Measurements from ENCODE around the gene LHX4.

Gene LHX4

GRCh38 chr1:180265201-180265600, 35.1 kb downstream of the LHX4 start:
- no peaks in the 10 kb centered on the region for H3K9me3 ChIP-seq (ENCODE audit: control insufficient read depth, low read length)
- H3K27me3 ChIP-seq (ENCODE audit: control insufficient read depth, insufficient read depth, low read length, poor library complexity, severe bottlenecking): no peaks in the 10 kb centered on the region
- peaks cover 35% of the 10 kb centered on the region for H3K4me1 ChIP-seq (ENCODE audit: control insufficient read depth, insufficient read depth, low read length)
- H3K36me3 ChIP-seq (ENCODE audit: control insufficient read depth, insufficient read depth, low read length): no peaks in the 10 kb centered on the region
- H3K4me3 ChIP-seq (ENCODE audit: insufficient read depth, low read depth, low read length): no peak overlapping the region
- H3K27ac ChIP-seq (ENCODE audit: insufficient read depth, low read depth, low read length, poor library complexity, severe bottlenecking): no peak overlapping the region
- 88 to 91% methylated on average over 8 to 9 of the region's 9 CpGs for WGBS, 2 experiments

DNA sequence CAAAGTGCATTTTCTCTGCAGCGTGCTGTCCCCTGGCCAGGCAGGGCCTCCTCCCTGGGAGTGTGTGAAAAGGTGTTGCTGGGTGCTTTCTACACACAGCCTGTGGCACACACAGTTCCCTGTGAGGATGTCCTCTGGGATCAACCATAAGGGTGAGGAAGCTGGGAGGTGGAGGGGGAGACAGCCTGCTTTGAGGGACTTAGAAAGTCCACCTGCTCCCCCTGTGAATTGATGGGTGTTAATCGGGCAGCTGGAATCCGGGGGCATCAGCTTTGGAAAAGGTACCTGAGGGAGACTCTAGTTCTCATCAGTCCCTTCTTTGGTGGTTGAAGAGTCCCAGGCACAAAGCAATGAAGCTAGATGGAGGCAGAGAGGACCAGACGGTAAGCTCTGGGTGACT, 35.8 kb downstream of the LHX4 start:
- no peaks in the 10 kb centered on the region for H3K36me3 ChIP-seq (ENCODE audit: control insufficient read depth, insufficient read depth, low read length)
- H3K4me1 ChIP-seq (ENCODE audit: control insufficient read depth, insufficient read depth, low read length): peaks cover 38% of the 10 kb centered on the region
- WGBS, 2 experiments: 93 to 95% methylated on average over 4 of the region's 4 CpGs

DNA sequence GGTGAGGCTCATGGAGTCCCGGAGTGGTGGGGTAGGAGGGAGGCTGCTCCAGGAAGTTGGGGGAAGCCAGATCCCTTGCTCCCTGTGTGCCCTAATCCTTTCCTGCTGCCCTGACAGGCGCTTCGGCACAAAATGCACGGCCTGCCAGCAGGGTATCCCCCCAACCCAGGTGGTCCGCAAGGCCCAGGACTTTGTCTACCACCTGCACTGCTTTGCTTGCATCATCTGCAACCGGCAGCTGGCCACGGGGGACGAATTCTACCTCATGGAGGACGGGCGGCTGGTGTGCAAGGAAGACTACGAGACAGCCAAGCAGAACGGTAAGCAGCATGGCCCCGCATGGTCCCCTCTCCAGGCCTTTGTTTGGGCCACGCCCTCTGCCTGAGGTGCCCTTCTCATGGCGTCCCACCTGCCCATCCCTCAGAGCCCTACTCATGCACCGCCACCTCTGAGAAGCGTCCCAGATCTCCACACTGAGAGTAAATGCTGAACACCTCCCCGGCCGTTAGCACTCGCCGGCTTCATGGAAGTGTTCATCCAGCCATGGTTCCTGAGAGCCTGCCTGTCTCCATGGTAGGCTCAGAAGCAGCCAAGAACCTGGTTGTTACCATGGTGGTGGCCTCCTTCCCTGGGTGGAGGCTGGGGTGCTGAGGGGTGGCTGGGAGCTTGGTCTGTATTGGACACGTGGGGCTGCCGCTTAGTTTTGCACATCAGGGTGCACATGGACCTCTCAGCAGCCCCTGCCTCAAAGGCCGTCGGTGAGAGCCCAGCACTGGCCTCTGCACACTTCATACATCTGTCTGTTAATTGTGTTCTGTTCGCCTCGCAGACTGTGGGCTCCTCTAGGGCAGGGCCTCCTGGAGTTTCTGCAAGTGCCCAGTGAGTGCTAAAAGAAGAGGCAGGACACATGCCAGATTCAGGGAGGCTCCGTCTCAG, 36.5 kb downstream of the LHX4 start:
- WGBS, 2 experiments: 88 to 90% methylated on average over 28 of the region's 28 CpGs
- no peaks in the 10 kb centered on the region for H3K36me3 ChIP-seq (ENCODE audit: control insufficient read depth, insufficient read depth, low read length)
- H3K27me3 ChIP-seq (ENCODE audit: control insufficient read depth, insufficient read depth, low read length, poor library complexity, severe bottlenecking): no peaks in the 10 kb centered on the region
- no peak overlapping the region for H3K4me3 ChIP-seq (ENCODE audit: insufficient read depth, low read depth, low read length)
- no peak overlapping the region for H3K27ac ChIP-seq (ENCODE audit: insufficient read depth, low read depth, low read length, poor library complexity, severe bottlenecking)
- H3K4me1 ChIP-seq (ENCODE audit: control insufficient read depth, insufficient read depth, low read length): peaks cover 43% of the 10 kb centered on the region
- H3K9me3 ChIP-seq (ENCODE audit: control insufficient read depth, low read length): no peaks in the 10 kb centered on the region

More for the DNA sequence above, 35.8 kb downstream of the LHX4 start:
- H3K4me3 ChIP-seq (ENCODE audit: insufficient read depth, low read depth, low read length): no peak overlapping the region
- H3K27ac ChIP-seq (ENCODE audit: insufficient read depth, low read depth, low read length, poor library complexity, severe bottlenecking): no peak overlapping the region
- no peaks in the 10 kb centered on the region for H3K9me3 ChIP-seq (ENCODE audit: control insufficient read depth, low read length)
- H3K27me3 ChIP-seq (ENCODE audit: control insufficient read depth, insufficient read depth, low read length, poor library complexity, severe bottlenecking): no peaks in the 10 kb centered on the region

- peaks cover 49% of the 10 kb centered on the region for H3K4me1 ChIP-seq (ENCODE audit: control insufficient read depth, insufficient read depth, low read length)
These were observed 37.1 kb downstream of the LHX4 start for GRCh38 chr1:180267211-180267561.

DNA sequence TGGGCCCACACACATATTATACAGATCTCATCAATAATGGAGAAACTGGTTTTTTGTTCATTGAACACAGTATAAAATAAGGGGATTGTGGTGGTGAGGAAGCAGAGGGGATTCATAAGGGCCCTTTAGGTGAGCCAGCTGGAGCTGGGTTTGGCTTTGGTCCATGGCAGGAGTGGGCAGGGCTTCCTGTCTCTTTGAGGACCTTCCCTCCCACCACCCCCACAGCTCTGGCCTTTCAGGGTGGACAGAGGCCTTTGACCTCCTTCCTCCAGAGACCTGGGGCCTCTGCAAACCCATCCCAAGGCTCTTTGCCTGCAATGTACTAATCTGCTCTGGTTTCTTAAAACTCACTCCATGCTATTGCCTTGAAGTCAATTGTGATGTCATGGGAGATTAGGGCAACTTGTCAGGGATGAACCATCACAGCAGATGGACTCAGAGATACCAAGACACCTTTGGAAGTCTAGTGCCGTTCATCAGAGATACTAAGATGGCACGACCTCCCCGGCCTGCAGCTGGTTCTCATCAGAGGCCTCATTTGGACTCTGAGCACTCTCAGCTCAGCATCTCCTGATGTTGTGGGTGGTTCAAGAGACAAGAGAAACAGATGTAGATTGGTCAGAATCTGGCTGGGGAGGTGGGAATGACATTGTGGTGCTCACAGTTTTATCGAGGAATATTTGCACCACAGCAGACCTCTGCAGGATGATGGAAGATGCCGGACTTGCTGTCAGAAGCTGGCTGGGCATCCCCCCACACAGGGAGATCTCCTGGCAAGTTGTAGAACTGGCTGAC, 37.9 kb downstream of the LHX4 start:
- WGBS, 2 experiments: 93 to 94% methylated on average over 5 of the region's 5 CpGs
- no peaks in the 10 kb centered on the region for H3K9me3 ChIP-seq (ENCODE audit: control insufficient read depth, low read length)
- H3K4me1 ChIP-seq (ENCODE audit: control insufficient read depth, insufficient read depth, low read length): peaks cover 53% of the 10 kb centered on the region
- no peaks in the 10 kb centered on the region for H3K27me3 ChIP-seq (ENCODE audit: control insufficient read depth, insufficient read depth, low read length, poor library complexity, severe bottlenecking)
- H3K27ac ChIP-seq (ENCODE audit: insufficient read depth, low read depth, low read length, poor library complexity, severe bottlenecking): peak overlapping the region; percentile 40
- H3K36me3 ChIP-seq (ENCODE audit: control insufficient read depth, insufficient read depth, low read length): no peaks in the 10 kb centered on the region
- no peak overlapping the region for H3K4me3 ChIP-seq (ENCODE audit: insufficient read depth, low read depth, low read length)

More at GRCh38 chr1:180267211-180267561, 37.1 kb downstream of the LHX4 start:
- WGBS, 2 experiments: 94% methylated on average over 12 of the region's 12 CpGs
- Histone ChIP-seq H3K4me3 (ENCODE audit: insufficient read depth, low read depth, low read length) (no peak overlapping the region), H3K27me3 (ENCODE audit: control insufficient read depth, insufficient read depth, low read length, poor library complexity, severe bottlenecking) (no peaks in the 10 kb centered on the region), H3K36me3 (ENCODE audit: control insufficient read depth, insufficient read depth, low read length) (no peaks in the 10 kb centered on the region), H3K27ac (ENCODE audit: insufficient read depth, low read depth, low read length, poor library complexity, severe bottlenecking) (no peak overlapping the region), H3K9me3 (ENCODE audit: control insufficient read depth, low read length) (no peaks in the 10 kb centered on the region)

DNA sequence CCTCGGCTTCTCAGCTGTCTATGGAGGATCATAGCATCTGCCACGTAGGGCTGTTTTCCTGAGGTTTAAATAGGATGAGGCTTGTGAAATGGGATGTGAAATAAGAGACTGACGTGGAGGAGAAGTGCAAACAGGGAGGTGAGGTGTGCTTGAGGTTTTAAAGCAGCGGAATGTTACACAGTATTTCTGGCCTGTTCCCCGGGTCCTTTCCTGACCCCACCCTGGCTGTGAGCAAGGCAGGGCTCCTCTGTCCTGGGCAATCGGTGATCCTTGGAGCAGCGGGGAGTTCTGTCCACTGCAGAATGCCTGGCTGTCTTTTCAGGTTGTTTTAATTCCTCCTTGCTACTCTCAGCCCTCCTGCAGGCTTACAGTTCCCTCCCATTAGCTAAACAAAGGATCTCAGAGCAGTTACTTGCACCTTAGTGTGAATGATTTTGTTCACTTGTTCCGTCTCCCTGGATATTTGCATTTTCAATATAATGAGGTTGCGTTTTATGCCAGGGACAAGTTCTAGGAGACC, 38.6 kb downstream of the LHX4 start:
- 32 to 33% methylated on average over 8 to 9 of the region's 9 CpGs for WGBS, 2 experiments
- no peak overlapping the region for H3K4me3 ChIP-seq (ENCODE audit: insufficient read depth, low read depth, low read length)
- peak overlapping the region; percentile 40 for H3K27ac ChIP-seq (ENCODE audit: insufficient read depth, low read depth, low read length, poor library complexity, severe bottlenecking)

GRCh38 chr1:180269645-180270529, 39.8 kb downstream of the LHX4 start:
- no peaks in the 10 kb centered on the region for H3K9me3 ChIP-seq (ENCODE audit: control insufficient read depth, low read length)
- H3K4me3 ChIP-seq (ENCODE audit: insufficient read depth, low read depth, low read length): no peak overlapping the region
- no peaks in the 10 kb centered on the region for H3K27me3 ChIP-seq (ENCODE audit: control insufficient read depth, insufficient read depth, low read length, poor library complexity, severe bottlenecking)
- H3K36me3 ChIP-seq (ENCODE audit: control insufficient read depth, insufficient read depth, low read length): no peaks in the 10 kb centered on the region
- no peak overlapping the region for H3K27ac ChIP-seq (ENCODE audit: insufficient read depth, low read depth, low read length, poor library complexity, severe bottlenecking)
- 63 to 64% methylated on average over 14 of the region's 14 CpGs for WGBS, 2 experiments
- H3K4me1 ChIP-seq (ENCODE audit: control insufficient read depth, insufficient read depth, low read length): peaks cover 47% of the 10 kb centered on the region

More for the DNA sequence above, 38.6 kb downstream of the LHX4 start:
- H3K36me3 ChIP-seq (ENCODE audit: control insufficient read depth, insufficient read depth, low read length): no peaks in the 10 kb centered on the region
- H3K9me3 ChIP-seq (ENCODE audit: control insufficient read depth, low read length): no peaks in the 10 kb centered on the region
- no peaks in the 10 kb centered on the region for H3K27me3 ChIP-seq (ENCODE audit: control insufficient read depth, insufficient read depth, low read length, poor library complexity, severe bottlenecking)
- H3K4me1 ChIP-seq (ENCODE audit: control insufficient read depth, insufficient read depth, low read length): peaks cover 53% of the 10 kb centered on the region

GRCh38 chr1:180270530-180271271, 40.6 kb downstream of the LHX4 start:
- Histone ChIP-seq H3K27ac (ENCODE audit: insufficient read depth, low read depth, low read length, poor library complexity, severe bottlenecking) (no peak overlapping the region), H3K27me3 (ENCODE audit: control insufficient read depth, insufficient read depth, low read length, poor library complexity, severe bottlenecking) (no peaks in the 10 kb centered on the region), H3K36me3 (ENCODE audit: control insufficient read depth, insufficient read depth, low read length) (peaks cover under 1% of the 10 kb centered on the region), H3K4me1 (ENCODE audit: control insufficient read depth, insufficient read depth, low read length) (peaks cover 46% of the 10 kb centered on the region), H3K9me3 (ENCODE audit: control insufficient read depth, low read length) (no peaks in the 10 kb centered on the region), H3K4me3 (ENCODE audit: insufficient read depth, low read depth, low read length) (no peak overlapping the region)
- 81 to 84% methylated on average over 8 of the region's 8 CpGs for WGBS, 2 experiments

Data from ectodermal cell (in vitro differentiated cells).